Right lobe of liver (tissue), 6 donors: ENCODE results near the gene WWP2. TPM values are rescaled to one million over a fixed set of nuclear protein-coding genes. Genes with fewer than 3 reads are reported as not detected.

Source experiments
- ATAC-seq, 4 donors: fragments of 200-7000 bp; cut with Tn5 transposase; one replicate each; pipeline ENCODE4 v1.9.1; 2020; ENCODE audit warnings: mild to moderate bottlenecking in 4 of 4, moderate library complexity in 4 of 4
- DNase-seq, 3 donors: peaks; one replicate each; pipeline ENCODE4 v3.0.0-alpha.2; 2020
- H3K27ac ChIP-seq, 3 donors: fragments of 200-600 bp; one replicate each; pipeline ENCODE4 v1.8.0; 2022
- H3K27me3 ChIP-seq, 2 donors: fragments of 200-600 bp; one replicate each; pipeline ENCODE4 v1.8.0; 2022
- H3K36me3 ChIP-seq, 4 donors: fragments of 200-600 bp; sonication (generic) in 1 of 4; one replicate each; pipeline versions ENCODE4 v1.5.1 to v1.8.0; 2017 to 2022; ENCODE audit warnings: control low read depth in 1 of 4
- H3K4me1 ChIP-seq, 4 donors: fragments of 200-600 bp; sonication (generic) in 1 of 4; one replicate each; pipeline versions ENCODE4 v1.5.1 to v1.8.0; 2017 to 2022; ENCODE audit warnings: control low read depth in 1 of 4
- H3K4me3 ChIP-seq, 3 donors: fragments of 200-600 bp; one replicate each; pipeline ENCODE4 v1.8.0; 2022
- H3K9me3 ChIP-seq, 4 donors: fragments of 200-600 bp; sonication (generic) in 1 of 4; one replicate each; pipeline versions ENCODE4 v1.5.1 to v1.8.0; 2017 to 2022; ENCODE audit warnings: control low read depth in 1 of 4
- POLR2A ChIP-seq: fragments of 450-650 bp; IDR thresholded peaks from one replicate; pipeline ENCODE4 v1.6.1; 2017; ENCODE audit warnings: antibody characterized with exemption, mild to moderate bottlenecking
- WGBS: methylation state at CpG from one replicate; pipeline ENCODE4 v1.1.6; 2018; ENCODE audit warnings: low coverage, low lambda C conversion rate; ENCODE audit not compliant: insufficient coverage; ENCODE audit errors: missing lambda C conversion rate; 5-methylcytosine and 5-hydroxymethylcytosine counted together
- intact Hi-C, 2 donors: fragments of 100-400 bp; cut with DNase I; formaldehyde crosslinking; loops; one replicate each; pipeline versions ENCODE4 v1.11.2 to v1.14.1; 2022
- total RNA-seq, 6 experiments: library from RNA; depleted of rRNA in 2 of 6; stranded (reverse); fragments of >200 nt in 2 of 6; fragmentation: NEBNext Ultra II Directional in 3 of 6; extraction: Animal tissue kit (Norgen Biotek cat#: 25700) in 3 of 6; gene quantifications; one replicate each; pipeline versions ENCODE4 v1.1.0 to v1.2.4, GENCODE V29; 2016 to 2023
- TF ChIP-seq, protein P1 (sequence below), 4 donors: fragments of 200-600 bp in 3 of 4; fragments of 450-650 bp in 1 of 4; IDR thresholded peaks; one replicate each; pipeline versions ENCODE4 v1.5.1 to v1.8.0; 2016 to 2022; ENCODE audit warnings: antibody characterized with exemption in 4 of 4, mild to moderate bottlenecking in 2 of 4
- donor health status: DM: no; HTN: yes; CAD: no.
- donor health status: DM: no; HTN: no; CAD: no.
- donor health status: DM: no; HTN: no; CAD: no.
- donor health status: DM: no; HTN: yes; CAD: no.
- donor health status: DM: no; HTN: yes; CAD: no.

The WWP2 gene
- total RNA-seq, 6 experiments from 2014 or later: 18.1 to 24.6 (median 22.4) TPM

DNA sequence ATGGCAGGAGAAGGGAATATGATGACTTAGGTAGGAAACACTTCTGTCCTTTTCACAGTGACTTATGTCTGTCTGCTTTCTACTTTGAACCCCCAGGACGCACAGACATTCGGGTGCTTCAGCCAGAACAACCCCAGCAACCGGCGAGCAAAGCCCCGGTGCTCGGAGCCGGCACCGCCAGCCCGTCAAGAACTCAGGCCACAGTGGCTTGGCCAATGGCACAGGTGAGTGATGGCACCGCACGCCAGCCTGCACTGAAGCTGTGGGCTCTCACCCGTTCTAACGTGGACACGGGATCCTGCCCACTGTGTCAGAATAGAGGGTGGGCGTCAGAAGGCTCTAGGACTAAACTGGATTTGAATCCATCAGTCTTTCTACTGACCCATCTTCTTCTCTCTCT lies 109.6 kb downstream of the WWP2 start:
- Histone ChIP-seq H3K27me3 (no peaks in the 10 kb centered on the region), H3K4me3 (no peak overlapping the region), H3K27ac (no peak overlapping the region), H3K4me1 (peaks cover 0 to 3% (median 0%) of the 10 kb centered on the region in 4 donors), H3K9me3 (no peaks in the 10 kb centered on the region), H3K36me3 (peaks cover 0 to 26% (median 7%) of the 10 kb centered on the region in 4 donors)
- TF ChIP-seq POLR2A: no peak
- TF ChIP-seq, protein P1, sequence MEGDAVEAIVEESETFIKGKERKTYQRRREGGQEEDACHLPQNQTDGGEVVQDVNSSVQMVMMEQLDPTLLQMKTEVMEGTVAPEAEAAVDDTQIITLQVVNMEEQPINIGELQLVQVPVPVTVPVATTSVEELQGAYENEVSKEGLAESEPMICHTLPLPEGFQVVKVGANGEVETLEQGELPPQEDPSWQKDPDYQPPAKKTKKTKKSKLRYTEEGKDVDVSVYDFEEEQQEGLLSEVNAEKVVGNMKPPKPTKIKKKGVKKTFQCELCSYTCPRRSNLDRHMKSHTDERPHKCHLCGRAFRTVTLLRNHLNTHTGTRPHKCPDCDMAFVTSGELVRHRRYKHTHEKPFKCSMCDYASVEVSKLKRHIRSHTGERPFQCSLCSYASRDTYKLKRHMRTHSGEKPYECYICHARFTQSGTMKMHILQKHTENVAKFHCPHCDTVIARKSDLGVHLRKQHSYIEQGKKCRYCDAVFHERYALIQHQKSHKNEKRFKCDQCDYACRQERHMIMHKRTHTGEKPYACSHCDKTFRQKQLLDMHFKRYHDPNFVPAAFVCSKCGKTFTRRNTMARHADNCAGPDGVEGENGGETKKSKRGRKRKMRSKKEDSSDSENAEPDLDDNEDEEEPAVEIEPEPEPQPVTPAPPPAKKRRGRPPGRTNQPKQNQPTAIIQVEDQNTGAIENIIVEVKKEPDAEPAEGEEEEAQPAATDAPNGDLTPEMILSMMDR (IDR thresholded peaks at IDR 0.05): no peak
- DNase-seq: no peak
- intact Hi-C loops: no loop called here
- 98% methylated on average over 7 of the region's 15 CpGs for WGBS
- ATAC-seq: no peak

DNA sequence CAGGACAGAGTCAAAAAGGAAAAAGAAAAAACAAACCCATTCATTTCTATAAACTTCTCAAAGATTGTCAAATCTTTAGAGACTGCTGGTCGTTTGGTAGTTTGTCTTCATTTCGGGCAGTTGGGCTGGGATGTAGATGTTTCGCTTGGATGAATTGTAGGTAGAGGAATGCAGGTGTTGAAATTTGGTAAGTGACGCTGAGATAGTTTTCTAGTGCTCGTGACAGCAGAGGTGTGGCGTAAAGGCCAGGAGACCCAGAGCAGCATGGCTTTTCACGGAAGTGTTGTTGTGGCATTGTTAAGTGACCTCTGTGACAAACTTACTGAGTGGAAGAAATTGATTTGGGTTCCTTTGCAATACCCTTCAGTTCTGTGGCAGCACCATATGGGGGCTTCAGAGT lies 110.8 kb downstream of the WWP2 start:
- Histone ChIP-seq H3K36me3 (peaks cover 0 to 26% (median 7%) of the 10 kb centered on the region in 4 donors), H3K27me3 (no peaks in the 10 kb centered on the region), H3K4me3 (no peak overlapping the region), H3K9me3 (no peaks in the 10 kb centered on the region), H3K4me1 (no peaks in the 10 kb centered on the region), H3K27ac (no peak overlapping the region)
- no peak for DNase-seq
- TF ChIP-seq, protein P1 (IDR thresholded peaks at IDR 0.05): no peak
- no peak for TF ChIP-seq POLR2A
- WGBS: 95% methylated on average over 6 of the region's 7 CpGs
- intact Hi-C loops: no loop called here
- no peak for ATAC-seq

DNA sequence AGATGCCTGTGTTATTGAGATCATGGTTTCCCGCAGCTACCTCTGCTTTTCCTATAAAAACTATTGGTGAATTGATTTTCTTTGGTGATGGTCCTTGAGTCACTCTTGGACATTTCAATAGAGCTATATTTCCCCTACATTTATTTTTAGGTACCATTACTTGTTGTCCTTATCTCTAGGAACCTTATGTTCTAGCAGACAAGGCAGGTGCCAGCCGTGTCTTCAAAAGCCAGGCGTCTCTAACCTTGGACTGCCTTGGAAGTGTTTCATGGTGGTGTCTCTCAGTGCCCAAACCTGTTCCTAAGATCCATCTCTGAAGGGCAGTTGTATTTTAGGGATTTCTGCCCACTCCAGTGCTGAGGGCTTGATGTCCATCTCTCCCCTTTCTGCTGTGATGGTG lies 111.7 kb downstream of the WWP2 start:
- peaks cover 0 to 26% (median 7%) of the 10 kb centered on the region in 4 donors for H3K36me3 ChIP-seq
- no peak for ATAC-seq
- no peak for DNase-seq
- no peak for TF ChIP-seq POLR2A
- TF ChIP-seq, protein P1 (IDR thresholded peaks at IDR 0.05): no peak
- no peaks in the 10 kb centered on the region for H3K27me3 ChIP-seq
- no peaks in the 10 kb centered on the region for H3K4me1 ChIP-seq
- no peak overlapping the region for H3K4me3 ChIP-seq
- H3K27ac ChIP-seq: no peak overlapping the region
- H3K9me3 ChIP-seq: no peaks in the 10 kb centered on the region
- 100% methylated on average over 3 of the region's 3 CpGs for WGBS
- intact Hi-C loops: no loop called here

DNA sequence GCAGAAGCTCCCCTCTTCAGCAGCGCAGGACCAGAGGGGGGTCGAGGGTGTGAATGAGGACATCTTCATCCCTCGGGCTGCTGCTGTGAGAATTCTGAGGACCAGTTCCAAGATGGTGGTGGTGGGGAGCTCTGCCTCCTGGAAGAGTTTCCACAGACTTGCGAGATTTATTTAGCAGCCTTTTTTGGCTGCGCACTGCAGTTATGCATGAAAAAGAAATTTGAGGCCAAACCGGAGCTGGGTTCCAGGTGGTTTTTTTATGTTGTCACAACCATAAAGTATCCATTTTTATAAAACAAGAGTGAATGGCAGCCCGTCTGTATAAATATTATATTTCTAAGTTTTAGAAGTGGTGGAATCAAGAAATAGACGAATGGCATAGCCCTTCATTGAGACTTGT lies 112.1 kb downstream of the WWP2 start:
- DNase-seq (no peak), ATAC-seq (no peak)
- H3K4me3 ChIP-seq: no peak overlapping the region
- peaks cover 0 to 31% (median 7%) of the 10 kb centered on the region in 4 donors for H3K36me3 ChIP-seq
- TF ChIP-seq POLR2A: no peak
- TF ChIP-seq, protein P1 (IDR thresholded peaks at IDR 0.05): no peak
- H3K27me3 ChIP-seq: no peaks in the 10 kb centered on the region
- no peaks in the 10 kb centered on the region for H3K4me1 ChIP-seq
- no peaks in the 10 kb centered on the region for H3K9me3 ChIP-seq
- intact Hi-C loops: no loop called here
- H3K27ac ChIP-seq: no peak overlapping the region
- 79% methylated on average over 6 of the region's 8 CpGs for WGBS

DNA sequence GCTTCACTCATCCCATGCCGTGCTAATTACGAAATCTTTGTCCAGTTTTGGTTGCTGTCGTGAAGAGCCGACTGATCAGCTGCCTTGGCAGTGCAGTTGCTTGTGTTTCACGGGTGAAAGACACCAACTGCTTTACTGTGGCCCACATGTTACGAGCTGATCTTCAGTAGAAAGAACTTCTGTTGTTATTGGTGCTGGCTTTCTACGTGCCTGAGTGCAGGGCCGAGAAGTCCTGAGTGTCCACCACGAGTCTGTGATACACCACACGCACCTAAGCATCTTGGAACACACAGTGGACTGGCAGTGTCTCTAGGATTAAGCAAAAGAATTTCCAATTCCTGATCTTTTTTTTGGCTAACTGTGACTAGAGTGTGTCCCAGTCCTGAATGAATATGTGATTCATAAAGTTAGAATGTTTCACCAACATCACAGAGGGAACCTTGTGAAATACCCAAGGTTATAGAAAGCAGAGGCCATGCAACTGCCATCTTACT lies 118.6 kb downstream of the WWP2 start:
- H3K4me1 ChIP-seq: no peaks in the 10 kb centered on the region
- ATAC-seq (no peak), DNase-seq (no peak)
- no peak overlapping the region for H3K27ac ChIP-seq
- H3K9me3 ChIP-seq: no peaks in the 10 kb centered on the region
- H3K27me3 ChIP-seq: no peaks in the 10 kb centered on the region
- H3K4me3 ChIP-seq: no peak overlapping the region
- 85% methylated on average over 4 of the region's 10 CpGs for WGBS
- intact Hi-C loops: no loop called here
- TF ChIP-seq POLR2A: no peak
- TF ChIP-seq, protein P1 (IDR thresholded peaks at IDR 0.05): no peak
- H3K36me3 ChIP-seq: peaks cover 0 to 10% (median 0%) of the 10 kb centered on the region in 4 donors
